ENCODE results near the gene ENAH.

- TF ChIP-seq SUZ12 (IDR thresholded peaks at IDR 0.05; ENCODE audit: extremely low read depth, insufficient read depth, insufficient read length) (no peak), ZNF274 (IDR thresholded peaks at IDR 0.05; ENCODE audit: low read depth, low read length) (no peak)
These were observed 176.8 kb downstream of the ENAH start for GRCh38 chr1:225476100-225476511.
